ENCODE measurements around the gene ACSBG1. TPM values are rescaled to one million over a fixed set of nuclear protein-coding genes. Genes with fewer than 3 reads are reported as not detected.

ACSBG1 gene
- total and polyA plus RNA-seq, 10 of the 15 experiments (the other 5 are each of a cell fraction or from before 2014, with no cell fraction given), result 0.11 to 0.75 (median 0.42) TPM

DNA sequence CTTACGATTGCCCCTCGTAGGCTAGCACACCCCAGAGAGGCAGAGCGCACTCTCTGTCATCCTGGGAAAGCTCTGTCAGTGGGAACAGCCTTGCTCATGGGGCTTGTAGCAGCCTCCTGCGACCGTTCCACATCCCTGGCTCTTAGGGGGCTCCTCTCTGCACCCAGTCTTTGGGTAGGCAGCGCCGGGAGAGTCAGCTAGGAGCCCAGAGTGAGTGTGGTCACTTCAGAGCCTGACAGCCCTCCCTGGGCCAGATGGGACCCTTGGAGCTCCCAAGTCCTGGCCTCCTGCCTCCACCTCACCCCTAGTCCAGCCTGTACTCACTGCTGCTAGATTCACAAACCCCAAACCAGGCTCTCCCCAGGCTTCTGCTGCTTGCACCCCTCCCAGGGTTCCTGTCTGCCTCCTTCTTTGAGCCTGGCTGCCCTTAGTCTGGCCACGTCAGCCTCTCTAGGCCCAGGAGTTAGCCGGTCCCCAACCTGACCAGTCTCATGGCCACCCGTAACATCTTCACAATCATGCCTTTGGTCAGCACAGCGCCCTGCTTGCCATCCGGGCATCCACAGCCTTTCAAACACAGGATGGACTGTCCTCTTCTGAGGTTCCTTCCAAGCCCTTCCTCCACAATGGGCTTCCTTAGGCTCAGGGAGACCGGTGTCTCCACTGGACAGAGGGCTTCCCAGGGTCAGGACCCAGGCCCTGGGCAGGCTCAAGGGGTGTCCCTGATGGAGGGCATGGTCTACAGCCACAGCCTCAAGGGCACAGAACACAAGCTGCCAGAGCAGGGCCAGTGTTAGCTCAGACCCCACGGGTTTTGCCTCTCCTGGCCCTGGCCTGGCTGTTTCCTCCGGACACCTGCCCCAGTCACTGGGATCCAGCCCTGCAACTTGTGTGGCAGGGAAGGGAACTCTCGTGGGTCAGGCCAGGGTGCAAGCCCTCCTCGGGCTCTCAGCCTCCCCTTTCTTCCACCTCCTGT lies 4.6 kb downstream of the ACSBG1 start:
- 56% methylated on average over 17 of the region's 17 CpGs for WGBS (ENCODE audit: insufficient coverage, insufficient replicate concordance, low lambda C conversion rate, missing lambda C conversion rate)
- Histone ChIP-seq H3K9ac (ENCODE audit: control insufficient read depth, insufficient read depth, low read length) (no peak overlapping the region), H3K4me1 (ENCODE audit: control insufficient read depth, insufficient read depth, low read length) (peaks cover 3% of the 10 kb centered on the region; the same call in 1 of the 2 replicates), H3K27ac (ENCODE audit: control insufficient read depth, insufficient read depth) (no peak overlapping the region), H2AFZ (ENCODE audit: control insufficient read depth, low read depth, low read length) (no peak overlapping the region), H3K4me3 (no peak overlapping the region), H3K36me3 (ENCODE audit: control insufficient read depth in 2 of 2, insufficient read depth in 2 of 2, low read length in 1 of 2) (no peaks in the 10 kb centered on the region), H3K79me2 (ENCODE audit: control insufficient read depth, insufficient read depth, low read length) (no peaks in the 10 kb centered on the region), H3K27me3 (replicated peaks in 1 of 2; ENCODE audit: control insufficient read depth in 2 of 2, insufficient read depth in 2 of 2, low read length in 1 of 2) (no peaks in the 10 kb centered on the region; a peak in 1 of 4 replicates), H4K20me1 (ENCODE audit: control insufficient read depth, insufficient read depth) (no peaks in the 10 kb centered on the region), H3K4me2 (ENCODE audit: control insufficient read depth, insufficient read depth) (no peak overlapping the region), H3K9me3 (replicated peaks; ENCODE audit: control insufficient read depth, insufficient read depth, low read length) (no peaks in the 10 kb centered on the region)
- CTCF ChIA-PET, result no interaction called here
- intact Hi-C loops (cut with micrococcal nuclease; ENCODE audit: unreplicated experiment) (no loop called here), in situ Hi-C loops (cut with MboI) (no loop called here)
- BruUV-seq (replicated peaks), result no TSS peak
- FAIRE-seq (no peak), DNase-seq (ENCODE audit: low read depth, low spot score) (no peak), ATAC-seq (no peak)
- SMC1A ChIA-PET (ENCODE audit: uncharacterized antibody, unreplicated experiment), result no interaction called here
- TF ChIP-seq E2F4 (IDR thresholded peaks at IDR 0.05; ENCODE audit: low read depth, low read length) (no peak), BMI1 (IDR thresholded peaks at IDR 0.05; ENCODE audit: borderline replicate concordance) (no peak), IKZF1 (conservative IDR thresholded peaks at IDR 0.05) (no peak), NR2C1 (IDR thresholded peaks at IDR 0.05) (no peak), CUX1 (IDR thresholded peaks at IDR 0.05; ENCODE audit: insufficient replicate concordance, low read depth, low read length) (no peak), RAD21 (IDR thresholded peaks at IDR 0.05; ENCODE audit: insufficient read depth, low read depth, low read length) (no peak), E4F1 (IDR thresholded peaks at IDR 0.05; ENCODE audit: borderline replicate concordance, partially characterized antibody) (no peak), ZNF622 (IDR thresholded peaks at IDR 0.05) (no peak), ZNF24 (IDR thresholded peaks at IDR 0.05) (no peak), EED (IDR thresholded peaks at IDR 0.05; ENCODE audit: low read depth) (no peak), RFX5 (IDR thresholded peaks at IDR 0.05; ENCODE audit: low read depth, low read length) (no peak)
- RAD21 ChIA-PET (ENCODE audit: unreplicated experiment), result no interaction called here
- POLR2A ChIA-PET, result no interaction called here

Data from GM12878 (cell line).